ENCODE measurements around the gene GPR146.
"Not testable (repeated sequence)": the region's sequence is repeated elsewhere in the genome, so short reads cannot be mapped to it uniquely, and the experiment has no call there.

GPR146 gene, protein sequence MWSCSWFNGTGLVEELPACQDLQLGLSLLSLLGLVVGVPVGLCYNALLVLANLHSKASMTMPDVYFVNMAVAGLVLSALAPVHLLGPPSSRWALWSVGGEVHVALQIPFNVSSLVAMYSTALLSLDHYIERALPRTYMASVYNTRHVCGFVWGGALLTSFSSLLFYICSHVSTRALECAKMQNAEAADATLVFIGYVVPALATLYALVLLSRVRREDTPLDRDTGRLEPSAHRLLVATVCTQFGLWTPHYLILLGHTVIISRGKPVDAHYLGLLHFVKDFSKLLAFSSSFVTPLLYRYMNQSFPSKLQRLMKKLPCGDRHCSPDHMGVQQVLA

DNA sequence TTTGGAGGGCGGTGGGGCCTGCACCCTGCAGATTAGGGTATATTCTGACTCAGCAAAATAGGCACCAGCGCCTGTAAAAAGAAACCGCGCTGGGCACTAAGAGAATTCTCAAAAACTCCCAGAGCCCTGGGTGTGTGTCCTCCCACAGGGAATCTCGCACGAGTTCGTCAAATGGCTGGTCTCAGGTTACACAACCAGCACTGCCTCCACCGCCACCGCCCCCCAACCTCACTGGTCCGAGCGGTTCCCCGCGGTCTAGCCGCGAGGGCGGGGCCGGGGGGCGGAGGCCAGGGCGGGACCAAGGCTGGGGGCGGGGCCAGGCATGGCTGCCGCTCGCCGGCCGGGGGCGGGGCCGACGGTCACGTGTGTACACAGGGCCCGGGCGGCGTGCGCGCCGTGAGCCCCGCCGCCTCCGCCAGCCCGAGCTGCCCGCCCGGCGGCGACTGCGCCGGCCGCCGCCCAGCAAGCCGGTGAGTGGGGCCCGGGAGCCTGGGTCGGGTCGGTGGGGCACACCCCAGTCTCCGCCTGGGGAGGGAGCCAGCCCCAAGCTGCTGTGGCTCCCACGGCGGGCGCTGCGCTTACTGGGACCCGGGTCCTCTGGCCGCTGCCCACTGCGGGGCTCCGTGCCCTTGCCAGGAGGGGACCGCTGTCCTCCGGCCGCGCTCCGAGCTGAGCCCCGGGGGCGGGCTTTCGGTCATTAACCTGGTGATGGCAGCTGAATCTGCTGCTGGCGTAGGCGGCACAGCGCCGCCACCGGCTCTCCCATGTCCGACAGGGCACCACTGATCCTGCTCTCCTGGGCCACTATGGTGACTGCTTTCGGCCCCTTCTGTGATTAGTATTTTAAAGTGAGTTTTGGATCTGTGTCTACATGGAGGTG is at the start of gene GPR146:
GPR146 (plus strand) TSS at position 358 of the 880 bp plus-strand sequence. CDS start 12,970 bp downstream, outside the sequence.
- peak; percentile 88 for DNase-seq

DNA sequence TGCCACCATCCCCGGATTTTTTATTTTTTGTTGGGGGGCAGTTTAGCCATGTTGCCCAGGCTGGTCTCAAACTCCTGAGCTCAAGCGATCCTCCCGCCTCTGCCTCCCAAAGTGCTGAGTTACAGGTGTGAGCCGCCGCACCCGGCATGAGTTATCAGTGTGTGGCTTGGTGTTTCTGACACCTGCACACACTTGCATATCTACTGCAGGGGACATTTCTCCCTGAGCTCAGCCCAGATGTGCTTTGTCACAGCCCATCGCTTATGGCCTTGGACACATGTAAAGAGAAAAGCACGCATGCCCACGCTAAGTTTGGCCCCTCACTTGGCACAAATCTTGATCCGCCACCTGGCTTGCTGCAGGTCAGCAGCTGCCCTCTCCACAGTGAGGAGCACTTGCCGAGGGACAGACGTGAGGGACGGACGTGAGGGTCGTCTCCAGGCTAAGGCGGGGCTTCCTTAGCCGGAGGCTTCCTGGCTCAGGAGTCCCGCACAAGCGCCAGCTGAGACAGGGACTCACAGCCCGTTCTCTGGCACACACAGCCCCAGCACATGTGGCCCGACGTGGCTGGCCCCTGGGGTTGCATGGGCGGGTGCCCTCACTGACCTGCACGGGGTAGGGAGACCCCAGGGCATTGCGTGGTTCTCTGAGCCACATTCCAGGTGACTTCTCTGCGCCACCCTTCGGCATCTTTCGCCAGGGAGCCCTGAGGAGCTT is 49.6 kb upstream of the GPR146 start:
- no peak for DNase-seq

DNA sequence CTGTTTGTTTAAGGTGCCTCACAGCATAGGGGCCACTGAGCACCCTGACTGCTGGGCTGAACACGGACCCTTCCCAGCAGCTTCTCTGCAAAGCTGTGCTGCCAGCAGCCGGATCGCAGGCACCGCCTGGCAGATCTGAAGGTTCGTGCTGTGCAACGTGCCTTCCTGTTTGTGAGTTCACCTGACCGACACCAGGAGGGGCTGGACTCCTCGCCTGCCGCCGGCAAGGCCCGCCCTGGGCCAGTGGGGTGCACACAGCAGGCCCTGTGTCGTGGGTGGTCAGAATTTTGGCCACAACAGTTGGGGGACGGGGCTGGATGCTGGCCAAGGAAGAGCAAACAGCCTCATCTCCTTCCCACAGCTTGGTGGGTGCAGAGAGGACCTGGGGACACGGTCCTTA is 48.8 kb upstream of the GPR146 start:
- no peak for DNase-seq

DNA sequence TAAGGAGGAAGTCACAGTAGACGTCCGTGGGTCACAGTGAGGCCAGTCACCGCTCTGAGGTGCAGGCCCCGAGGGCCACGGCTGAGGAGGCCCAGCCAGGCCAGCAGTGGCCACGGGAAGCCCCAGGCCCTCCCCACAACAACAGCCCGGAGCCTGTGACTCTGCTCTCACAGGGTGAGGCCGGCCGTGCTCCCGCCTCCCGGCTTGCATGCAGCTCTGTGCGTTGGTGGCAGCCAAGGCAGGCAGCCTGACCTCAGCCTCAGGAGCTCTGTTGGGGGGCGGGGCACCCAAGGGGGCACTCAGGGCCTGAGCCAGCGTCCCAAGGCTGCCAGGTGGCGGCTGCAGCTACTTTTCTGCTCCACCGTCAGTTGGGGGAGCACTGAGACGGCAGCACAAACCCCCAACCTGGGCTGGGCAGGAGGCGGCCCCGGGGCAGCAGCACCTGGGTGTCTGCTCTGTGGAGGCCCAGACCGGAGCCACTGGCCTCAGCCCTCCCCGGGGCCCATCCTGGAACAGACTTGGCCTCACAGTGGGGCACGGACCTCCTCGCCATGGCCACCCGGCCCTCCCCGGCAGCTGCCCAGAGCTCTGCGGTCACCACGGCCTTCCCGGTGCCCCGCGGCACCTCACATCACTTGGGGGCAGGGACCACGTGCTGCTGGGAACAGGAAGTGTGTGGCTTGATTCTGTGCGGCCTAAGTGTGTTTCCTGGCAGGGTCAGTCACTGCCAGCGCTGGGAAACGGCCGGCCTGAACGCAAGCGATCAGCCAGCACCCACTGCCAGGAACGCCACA is 48.1 kb upstream of the GPR146 start:
- no peak for DNase-seq

DNA sequence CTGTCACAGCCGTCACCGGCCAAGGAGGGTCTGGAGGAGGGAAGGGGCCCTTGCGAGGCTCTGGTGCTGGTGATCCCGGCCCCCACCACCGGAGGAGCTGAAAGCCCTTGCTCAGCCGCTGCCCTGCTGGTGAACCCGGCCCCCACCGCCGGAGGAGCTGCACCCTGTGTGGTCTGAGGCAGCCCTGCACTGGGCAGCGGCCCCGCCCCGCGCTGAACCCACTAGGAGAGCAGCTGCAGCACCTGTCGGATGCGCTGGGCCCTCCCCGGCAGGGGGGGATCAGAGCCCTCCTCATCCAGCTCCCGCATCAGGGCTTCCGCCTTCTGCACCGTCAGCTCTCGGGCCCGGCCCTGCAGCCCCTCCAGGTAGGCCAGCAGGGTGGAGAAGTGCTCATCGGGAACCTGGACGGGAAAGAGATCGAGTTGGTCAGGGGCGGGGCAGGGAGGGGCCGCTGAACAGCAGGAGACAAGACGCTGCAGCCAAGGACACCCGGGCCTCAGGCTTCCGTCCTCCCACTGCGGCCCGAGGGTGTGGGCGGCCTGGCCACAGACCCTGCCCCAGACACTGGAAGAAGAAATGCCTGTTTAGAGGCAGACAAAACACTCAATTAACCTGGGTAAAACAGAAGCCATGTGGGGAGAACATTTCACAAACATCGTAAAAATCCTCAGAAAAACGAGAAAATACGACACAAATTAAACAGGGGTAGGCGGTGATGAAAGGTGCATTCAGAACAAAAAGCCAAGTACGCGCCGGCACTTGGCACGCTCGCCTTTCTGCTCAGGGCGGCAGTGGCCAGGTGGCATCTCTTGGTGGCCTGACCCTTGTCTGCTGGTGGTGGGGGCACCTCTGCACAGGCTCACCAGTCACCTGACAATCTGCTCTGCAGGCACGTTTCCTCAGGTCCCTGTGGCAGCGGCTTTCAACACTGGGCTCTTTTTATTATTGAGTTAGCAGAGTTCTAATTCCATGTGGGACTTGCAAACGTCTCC is 46.6 kb upstream of the GPR146 start:
- no peak for DNase-seq

DNA sequence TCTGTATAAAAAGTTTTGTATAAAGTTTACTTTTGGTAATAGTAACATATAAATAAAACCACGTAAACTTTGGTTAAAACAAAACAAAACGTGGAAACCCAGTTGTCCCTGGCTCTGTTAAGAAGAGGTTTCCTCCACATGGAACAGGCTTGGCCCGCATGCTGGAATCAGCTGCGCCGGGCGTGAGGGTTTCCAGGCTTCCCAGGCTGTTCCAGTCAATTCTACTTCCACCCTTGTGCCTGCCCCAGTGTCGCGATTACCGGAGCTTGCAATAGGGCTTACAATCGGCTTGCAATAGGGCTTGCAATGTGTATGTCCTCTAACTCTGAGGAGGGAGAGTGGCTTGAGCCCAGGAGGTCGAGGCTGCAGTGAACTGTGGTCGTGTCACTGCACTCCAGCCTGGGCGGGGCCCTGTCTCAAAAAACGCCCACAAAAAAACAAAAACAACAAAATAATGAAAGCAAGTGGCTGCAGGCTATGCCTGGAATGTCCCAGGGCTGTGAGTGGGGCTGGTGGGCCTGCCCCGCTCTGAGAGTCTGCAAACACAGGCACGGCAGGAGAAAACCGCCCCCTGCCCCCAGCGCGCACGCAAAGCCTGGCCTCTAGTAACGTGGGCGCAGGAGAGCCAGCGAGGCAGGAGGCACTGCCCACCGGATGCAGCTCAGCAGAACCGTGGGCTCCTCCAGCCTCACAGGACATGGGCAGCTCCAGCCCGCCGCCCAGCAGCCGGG is 45.0 kb upstream of the GPR146 start:
- DNase-seq, result no peak

DNA sequence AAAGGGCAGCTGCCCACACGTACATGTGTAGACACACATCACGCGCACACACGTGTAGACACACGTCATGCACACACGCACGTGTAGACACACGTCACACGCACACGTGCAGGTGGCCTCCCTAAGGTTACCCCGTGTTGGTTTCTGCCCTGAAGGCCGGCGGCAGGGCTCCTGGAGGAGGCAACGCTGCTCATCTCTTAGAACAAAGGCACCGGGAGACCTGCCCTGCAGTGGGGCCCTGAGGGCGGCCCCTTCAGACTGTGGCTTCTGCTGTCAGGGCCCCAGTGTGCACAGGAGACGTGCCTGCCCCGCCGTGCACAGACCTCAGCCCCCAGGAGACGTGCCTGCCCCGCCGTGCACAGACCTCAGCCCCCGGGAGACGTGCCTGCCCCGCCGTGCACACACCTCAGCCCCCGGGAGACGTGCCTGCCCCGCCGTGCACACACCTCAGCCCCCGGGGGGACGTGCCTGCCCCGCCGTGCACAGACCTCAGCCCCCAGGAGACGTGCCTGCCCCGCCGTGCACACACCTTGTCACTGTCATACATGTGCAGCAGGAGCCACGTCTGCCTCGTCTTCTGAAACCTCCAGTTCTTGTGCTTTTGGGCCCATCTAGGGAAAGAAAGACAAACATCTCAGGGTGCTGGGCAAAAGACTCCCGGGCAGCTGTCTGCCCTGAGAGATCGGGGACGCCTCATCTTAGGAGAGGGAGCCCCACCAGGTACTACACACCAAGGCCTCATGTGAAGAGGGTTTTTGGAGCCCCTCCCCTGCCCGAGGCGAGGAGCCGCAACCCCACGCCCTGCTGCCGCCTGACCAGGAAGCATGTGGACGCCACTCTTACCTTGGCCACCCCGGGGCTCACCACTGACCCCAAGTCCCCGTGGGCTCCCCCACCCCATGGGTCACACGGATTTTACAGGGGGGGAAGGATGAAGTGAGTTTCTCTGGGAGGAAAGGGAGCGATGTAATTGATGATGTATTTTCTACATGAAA is 44.1 kb upstream of the GPR146 start:
- DNase-seq, result no peak

DNA sequence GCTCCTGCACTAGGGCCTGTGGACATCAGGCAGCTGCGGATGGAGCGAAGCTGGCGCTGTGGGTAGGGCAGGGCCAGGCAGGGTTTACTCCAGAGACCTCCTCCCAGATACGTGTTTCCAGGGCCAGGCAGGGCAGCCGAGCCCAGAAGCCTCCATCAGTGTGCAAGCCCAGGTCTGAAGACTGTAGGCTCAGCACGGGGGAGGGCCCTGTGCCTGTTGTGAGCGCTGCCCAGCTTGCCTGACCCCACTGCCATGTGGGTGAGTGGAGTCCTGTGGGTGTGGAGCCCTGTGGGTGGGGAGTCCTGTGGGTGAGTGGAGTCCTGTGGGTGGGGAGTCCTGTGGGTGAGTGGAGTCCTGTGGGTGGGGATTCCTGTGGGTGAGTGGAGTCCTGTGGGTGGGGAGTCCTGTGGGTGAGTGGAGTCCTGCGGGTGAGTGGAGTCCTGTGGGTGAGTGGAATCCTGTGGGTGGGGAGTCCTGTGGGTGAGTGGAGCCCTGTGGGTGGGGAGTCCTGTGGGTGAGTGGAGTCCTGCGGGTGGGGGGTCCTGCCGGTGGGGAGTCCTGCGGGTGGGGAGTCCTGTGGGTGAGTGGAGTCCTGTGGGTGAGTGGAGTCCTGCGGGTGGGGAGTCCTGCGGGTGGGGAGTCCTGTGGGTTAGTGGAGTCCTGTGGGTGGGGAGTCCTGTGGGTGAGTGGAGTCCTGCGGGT is 43.1 kb upstream of the GPR146 start:
- DNase-seq, result not testable (repeated sequence)

DNA sequence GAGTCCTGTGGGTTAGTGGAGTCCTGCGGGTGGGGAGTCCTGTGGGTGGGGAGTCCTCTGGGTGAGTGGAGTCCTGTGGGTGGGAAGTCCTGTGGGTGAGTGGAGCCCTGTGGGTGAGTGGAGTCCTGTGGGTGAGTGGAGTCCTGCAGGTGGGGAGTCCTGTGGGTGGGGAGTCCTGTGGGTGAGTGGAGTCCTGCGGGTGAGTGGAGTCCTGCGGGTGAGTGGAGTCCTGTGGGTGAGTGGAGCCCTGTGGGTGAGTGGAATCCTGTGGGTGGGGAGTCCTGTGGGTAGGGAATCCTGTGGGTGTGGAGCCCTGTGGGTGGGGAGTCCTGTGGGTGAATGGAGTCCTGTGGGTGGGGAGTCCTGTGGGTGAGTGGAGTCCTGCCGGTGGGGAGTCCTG is 42.3 kb upstream of the GPR146 start:
- not testable (repeated sequence) for DNase-seq

DNA sequence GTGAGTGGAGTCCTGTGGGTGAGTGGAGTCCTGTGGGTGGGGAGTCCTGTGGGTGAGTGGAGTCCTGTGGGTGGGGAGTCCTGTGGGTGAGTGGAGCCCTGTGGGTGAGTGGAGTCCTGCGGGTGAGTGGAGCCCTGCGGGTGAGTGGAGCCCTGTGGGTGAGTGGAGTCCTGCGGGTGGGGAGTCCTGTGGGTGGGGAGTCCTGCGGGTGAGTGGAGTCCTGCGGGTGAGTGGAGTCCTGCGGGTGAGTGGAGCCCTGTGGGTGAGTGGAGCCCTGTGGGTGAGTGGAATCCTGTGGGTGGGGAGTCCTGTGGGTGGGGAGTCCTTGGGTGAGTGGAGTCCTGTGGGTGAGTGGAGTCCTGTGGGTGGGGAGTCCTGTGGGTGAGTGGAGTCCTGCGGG is 41.9 kb upstream of the GPR146 start:
- not testable (repeated sequence) for DNase-seq

DNA sequence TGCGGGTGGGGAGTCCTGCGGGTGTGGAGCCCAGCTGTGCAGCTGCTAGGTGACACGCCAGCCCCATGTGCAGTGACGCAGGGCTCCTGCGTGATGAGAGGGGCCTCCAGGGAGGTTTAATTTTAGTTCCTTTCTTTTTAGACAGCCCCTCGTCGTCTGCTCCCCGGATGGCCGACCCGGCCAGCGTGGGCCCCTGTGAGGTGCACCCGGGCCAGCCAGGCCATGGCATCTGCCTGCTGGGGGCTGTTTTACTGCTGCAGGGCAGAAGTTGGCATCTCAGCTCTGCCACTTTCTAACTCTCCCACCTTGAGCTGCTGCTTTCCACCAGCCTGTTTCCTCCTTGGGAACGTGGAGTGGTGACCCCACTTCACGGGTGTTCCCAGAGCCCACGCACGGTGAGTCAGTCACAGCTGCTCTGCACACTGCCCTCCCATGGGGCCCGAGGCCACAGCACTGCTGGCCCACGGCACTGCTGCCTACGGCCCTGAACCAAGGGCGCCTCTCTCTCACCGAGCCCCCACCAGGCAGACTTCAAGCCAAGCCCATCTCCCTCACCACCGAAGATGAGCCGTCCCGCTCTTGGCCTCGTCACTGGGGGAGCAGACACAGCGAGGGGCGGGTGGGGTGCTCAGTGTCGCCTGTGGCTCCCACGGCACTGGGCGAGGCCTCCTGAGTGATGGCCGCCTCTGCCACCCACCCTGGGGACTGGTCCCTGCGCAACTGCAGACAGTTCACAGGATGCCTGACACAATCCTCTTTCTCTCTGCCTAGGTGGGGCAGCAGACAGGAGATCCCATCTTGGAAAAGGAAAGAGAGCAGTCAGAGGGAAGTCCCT is 40.1 kb upstream of the GPR146 start:
- DNase-seq, result no peak

DNA sequence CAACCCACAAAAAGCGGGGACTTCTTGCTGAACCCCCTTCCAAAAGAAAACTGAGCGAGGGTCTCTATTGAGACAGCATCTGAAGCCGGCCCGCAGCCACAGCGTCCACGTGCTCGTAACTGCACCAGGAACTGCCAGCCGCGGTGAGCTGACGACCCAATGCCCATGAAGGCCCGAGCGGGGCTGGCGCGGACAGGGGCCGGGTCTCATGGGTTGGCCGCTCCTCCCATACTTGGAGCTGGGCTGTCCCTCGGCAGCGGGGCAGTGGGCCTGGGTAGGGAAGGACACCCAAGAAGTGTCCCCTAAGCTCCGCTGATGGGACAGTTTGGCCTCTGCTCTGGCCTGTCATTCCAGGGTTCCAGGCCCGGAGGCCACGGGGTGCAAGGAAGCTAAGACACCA is 39.0 kb upstream of the GPR146 start:
- no peak for DNase-seq

DNA sequence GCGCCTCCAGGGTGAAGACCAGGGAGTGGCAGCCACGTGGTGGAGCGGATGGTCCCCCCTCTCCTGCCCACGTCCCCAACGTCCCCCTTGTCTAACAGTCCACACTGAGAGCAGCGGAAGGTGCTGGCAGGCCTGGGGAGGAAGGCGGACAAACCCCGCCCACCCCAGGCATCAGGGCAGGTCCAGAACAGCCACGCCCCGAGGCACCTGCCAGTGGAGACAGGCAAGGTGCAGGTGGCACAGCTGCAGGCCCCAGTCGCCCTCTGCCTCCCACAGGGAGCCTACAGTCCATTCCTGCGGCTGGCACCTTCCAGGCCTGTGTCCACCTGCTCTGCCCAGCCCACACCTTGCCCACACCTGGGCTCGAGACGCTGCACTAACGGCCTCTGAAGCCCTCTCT is 36.4 kb upstream of the GPR146 start:
- DNase-seq, result no peak

DNA sequence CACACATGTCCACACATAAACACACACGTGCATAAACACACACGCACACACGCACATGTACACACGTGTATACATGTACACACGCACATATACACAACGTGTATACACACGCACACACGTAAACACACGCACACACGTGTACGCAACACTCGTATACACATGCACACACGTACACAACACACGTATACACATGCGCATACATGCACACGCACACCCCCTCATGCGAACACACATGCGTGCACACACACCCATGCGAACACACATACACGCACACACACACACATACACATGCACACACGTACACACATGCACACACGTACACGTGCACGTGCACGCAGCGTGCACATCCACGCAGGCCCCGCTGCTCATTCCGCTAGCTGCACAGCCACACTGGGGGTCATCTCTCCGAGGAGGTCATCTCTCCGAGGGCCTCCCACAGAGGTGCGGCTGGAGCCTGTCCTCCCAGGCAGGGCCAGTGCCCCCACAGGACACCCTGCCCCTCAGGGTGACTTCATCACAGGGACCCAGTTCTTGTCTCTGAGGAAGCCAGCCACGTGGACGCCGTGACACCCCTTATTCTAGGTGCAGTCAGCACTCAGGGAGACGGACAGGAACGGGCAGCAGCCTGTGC is 35.5 kb upstream of the GPR146 start:
- DNase-seq, result no peak

DNA sequence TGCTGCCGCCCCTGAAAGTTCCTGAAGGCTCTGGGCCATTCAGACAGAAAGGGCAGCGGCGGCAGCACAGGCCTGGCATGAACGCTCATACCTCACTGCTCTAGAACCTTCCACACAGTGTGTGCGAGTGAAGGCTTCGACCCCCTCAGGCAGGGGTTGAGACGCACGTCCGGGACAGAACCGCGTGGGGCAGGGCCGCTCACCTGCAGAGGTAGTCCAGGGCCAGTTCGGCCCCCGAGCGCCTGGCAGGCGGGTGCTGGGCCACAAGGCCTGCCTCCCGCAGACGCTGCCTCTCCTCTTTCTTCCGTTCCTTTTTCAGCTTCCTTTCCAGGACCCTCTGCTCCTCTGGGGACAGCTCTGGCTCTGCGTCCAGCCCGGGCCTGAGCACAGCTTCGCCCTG is 34.6 kb upstream of the GPR146 start:
- no peak for DNase-seq

DNA sequence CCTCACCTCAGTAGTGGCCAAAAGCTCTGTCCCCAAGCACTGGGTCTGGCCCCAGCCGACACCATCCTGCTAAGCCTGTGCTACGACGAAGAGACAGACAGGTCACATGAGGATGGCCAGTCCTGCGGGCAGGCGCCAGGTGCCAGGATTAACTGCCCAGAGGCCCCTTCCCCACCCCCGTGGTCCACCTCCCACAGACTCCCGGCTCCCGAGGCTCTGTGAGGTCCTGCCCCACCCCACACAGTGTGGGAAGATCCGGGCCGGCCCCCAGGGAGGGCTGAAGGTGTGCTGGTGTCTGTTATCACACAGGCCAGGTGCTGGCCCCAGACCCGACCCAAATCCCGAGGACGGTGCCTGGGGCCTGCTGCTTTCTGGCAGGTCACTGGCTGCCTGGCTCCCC is 34.1 kb upstream of the GPR146 start:
- no peak for DNase-seq

DNA sequence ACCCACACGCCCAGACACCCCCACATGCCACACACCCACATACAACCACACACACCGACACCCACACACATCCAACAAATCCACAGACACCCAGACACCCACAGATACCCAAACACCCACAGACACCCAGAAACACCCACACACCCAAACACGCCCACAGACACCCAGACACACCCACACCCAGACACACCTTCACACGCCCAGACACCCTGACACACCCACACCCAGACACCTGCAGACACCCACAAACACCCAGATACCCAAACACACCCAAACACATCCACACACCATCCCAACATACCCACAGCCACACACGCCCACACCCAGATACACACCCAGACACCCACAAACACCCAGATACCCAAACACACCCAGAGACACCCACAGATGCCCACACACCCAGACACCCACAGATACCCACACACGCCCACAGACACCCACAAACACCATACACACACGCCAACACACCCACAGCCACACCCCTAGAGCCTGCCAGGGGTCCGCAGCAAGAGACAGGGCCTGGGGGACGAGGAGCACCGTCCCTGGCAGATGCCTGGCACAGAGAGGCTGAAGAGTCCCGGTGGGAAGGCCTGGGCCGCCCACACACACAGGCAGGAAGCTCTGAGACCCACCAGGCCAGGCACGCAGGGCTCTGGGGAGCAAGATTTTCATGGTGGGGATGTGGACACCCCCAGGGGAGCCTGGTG is 32.9 kb upstream of the GPR146 start:
- DNase-seq, result no peak
